ENCODE results near the gene LAMTOR3. TPM values are rescaled to one million over a fixed set of nuclear protein-coding genes. Genes with fewer than 3 reads are reported as not detected.

The LAMTOR3 gene
- total and polyA plus RNA-seq, 4 donors, result 13.5 to 26.3 (median 19.8) TPM

DNA sequence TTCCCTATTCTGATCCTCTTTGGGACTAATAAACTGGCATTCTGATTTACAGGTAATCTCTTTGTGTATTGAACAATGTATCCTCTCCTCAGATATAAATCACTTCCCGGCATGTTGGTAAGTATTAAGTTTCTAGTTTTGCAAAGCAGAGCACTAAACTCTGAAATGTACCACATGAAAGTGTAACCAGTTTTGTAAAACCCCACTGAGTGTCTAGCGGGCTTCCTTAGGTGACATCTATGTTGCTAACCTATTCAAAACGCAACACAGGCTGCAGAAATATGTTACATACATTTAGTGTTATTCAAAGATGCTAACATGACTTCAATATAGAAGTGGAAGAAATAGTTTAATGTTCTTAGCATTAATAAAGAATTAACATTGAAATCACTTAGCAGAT lies 26.9 kb upstream of the LAMTOR3 start:
- DNase-seq (ENCODE audit: low spot score), result no peak
- H3K36me3 ChIP-seq (ENCODE audit: control insufficient read depth in 4 of 4, insufficient read depth in 3 of 4, low read depth in 1 of 4, low read length in 3 of 4), result peaks cover 3 to 5% (median 4%) of the 10 kb centered on the region in 4 donors
- H3K27ac ChIP-seq (ENCODE audit: low read depth in 1 of 2, low read length in 2 of 2), result no peak overlapping the region
- TF ChIP-seq RAD21 (IDR thresholded peaks at IDR 0.05), result no peak
- no peak for TF ChIP-seq TAF1 (conservative IDR thresholded peaks at IDR 0.05)
- TF ChIP-seq, protein P1, sequence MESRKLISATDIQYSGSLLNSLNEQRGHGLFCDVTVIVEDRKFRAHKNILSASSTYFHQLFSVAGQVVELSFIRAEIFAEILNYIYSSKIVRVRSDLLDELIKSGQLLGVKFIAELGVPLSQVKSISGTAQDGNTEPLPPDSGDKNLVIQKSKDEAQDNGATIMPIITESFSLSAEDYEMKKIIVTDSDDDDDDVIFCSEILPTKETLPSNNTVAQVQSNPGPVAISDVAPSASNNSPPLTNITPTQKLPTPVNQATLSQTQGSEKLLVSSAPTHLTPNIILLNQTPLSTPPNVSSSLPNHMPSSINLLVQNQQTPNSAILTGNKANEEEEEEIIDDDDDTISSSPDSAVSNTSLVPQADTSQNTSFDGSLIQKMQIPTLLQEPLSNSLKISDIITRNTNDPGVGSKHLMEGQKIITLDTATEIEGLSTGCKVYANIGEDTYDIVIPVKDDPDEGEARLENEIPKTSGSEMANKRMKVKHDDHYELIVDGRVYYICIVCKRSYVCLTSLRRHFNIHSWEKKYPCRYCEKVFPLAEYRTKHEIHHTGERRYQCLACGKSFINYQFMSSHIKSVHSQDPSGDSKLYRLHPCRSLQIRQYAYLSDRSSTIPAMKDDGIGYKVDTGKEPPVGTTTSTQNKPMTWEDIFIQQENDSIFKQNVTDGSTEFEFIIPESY (IDR thresholded peaks at IDR 0.05), result no peak
- TF ChIP-seq RXRA (IDR thresholded peaks at IDR 0.05), result no peak
- TF ChIP-seq JUND (IDR thresholded peaks at IDR 0.05), result no peak
- TF ChIP-seq, protein P2, sequence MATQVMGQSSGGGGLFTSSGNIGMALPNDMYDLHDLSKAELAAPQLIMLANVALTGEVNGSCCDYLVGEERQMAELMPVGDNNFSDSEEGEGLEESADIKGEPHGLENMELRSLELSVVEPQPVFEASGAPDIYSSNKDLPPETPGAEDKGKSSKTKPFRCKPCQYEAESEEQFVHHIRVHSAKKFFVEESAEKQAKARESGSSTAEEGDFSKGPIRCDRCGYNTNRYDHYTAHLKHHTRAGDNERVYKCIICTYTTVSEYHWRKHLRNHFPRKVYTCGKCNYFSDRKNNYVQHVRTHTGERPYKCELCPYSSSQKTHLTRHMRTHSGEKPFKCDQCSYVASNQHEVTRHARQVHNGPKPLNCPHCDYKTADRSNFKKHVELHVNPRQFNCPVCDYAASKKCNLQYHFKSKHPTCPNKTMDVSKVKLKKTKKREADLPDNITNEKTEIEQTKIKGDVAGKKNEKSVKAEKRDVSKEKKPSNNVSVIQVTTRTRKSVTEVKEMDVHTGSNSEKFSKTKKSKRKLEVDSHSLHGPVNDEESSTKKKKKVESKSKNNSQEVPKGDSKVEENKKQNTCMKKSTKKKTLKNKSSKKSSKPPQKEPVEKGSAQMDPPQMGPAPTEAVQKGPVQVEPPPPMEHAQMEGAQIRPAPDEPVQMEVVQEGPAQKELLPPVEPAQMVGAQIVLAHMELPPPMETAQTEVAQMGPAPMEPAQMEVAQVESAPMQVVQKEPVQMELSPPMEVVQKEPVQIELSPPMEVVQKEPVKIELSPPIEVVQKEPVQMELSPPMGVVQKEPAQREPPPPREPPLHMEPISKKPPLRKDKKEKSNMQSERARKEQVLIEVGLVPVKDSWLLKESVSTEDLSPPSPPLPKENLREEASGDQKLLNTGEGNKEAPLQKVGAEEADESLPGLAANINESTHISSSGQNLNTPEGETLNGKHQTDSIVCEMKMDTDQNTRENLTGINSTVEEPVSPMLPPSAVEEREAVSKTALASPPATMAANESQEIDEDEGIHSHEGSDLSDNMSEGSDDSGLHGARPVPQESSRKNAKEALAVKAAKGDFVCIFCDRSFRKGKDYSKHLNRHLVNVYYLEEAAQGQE (IDR thresholded peaks at IDR 0.05), result no peak
- TF ChIP-seq NR2F2 (IDR thresholded peaks at IDR 0.05), result no peak
- TF ChIP-seq, protein P3, sequence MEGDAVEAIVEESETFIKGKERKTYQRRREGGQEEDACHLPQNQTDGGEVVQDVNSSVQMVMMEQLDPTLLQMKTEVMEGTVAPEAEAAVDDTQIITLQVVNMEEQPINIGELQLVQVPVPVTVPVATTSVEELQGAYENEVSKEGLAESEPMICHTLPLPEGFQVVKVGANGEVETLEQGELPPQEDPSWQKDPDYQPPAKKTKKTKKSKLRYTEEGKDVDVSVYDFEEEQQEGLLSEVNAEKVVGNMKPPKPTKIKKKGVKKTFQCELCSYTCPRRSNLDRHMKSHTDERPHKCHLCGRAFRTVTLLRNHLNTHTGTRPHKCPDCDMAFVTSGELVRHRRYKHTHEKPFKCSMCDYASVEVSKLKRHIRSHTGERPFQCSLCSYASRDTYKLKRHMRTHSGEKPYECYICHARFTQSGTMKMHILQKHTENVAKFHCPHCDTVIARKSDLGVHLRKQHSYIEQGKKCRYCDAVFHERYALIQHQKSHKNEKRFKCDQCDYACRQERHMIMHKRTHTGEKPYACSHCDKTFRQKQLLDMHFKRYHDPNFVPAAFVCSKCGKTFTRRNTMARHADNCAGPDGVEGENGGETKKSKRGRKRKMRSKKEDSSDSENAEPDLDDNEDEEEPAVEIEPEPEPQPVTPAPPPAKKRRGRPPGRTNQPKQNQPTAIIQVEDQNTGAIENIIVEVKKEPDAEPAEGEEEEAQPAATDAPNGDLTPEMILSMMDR (IDR thresholded peaks at IDR 0.05; ENCODE audit: low read depth, low read length, missing input control), result no peak
- no peak for TF ChIP-seq GABPA (IDR thresholded peaks at IDR 0.05 in 1 of 2, conservative IDR thresholded peaks at IDR 0.05 in 1 of 2)
- TF ChIP-seq FOXA2 (IDR thresholded peaks at IDR 0.05), result no peak
- no peak for TF ChIP-seq YY1 (IDR thresholded peaks at IDR 0.05)
- no peak for TF ChIP-seq HNF4G (IDR thresholded peaks at IDR 0.05)
- TF ChIP-seq, protein P4, sequence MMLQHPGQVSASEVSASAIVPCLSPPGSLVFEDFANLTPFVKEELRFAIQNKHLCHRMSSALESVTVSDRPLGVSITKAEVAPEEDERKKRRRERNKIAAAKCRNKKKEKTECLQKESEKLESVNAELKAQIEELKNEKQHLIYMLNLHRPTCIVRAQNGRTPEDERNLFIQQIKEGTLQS (IDR thresholded peaks at IDR 0.05), result no peak
- no peak for TF ChIP-seq HNF4A (conservative IDR thresholded peaks at IDR 0.05)
- no peak for TF ChIP-seq SP1 (IDR thresholded peaks at IDR 0.05)
- no peak overlapping the region for H3K9ac ChIP-seq (ENCODE audit: low read depth in 1 of 2, low read length in 2 of 2)
- WGBS, result 93% methylated on average over 3 of the region's 3 CpGs
- peaks cover 0 to 2% (median 0%) of the 10 kb centered on the region in 4 donors for H3K9me3 ChIP-seq (ENCODE audit: control insufficient read depth in 4 of 4, low read length in 3 of 4)
- no peak overlapping the region for H3K4me3 ChIP-seq (ENCODE audit: low read depth in 1 of 3, low read length in 3 of 3)
- no peaks in the 10 kb centered on the region for H3K27me3 ChIP-seq (ENCODE audit: control insufficient read depth in 4 of 4, insufficient read depth in 4 of 4, low read length in 3 of 4)
- no peaks in the 10 kb centered on the region for H3K4me1 ChIP-seq (ENCODE audit: control insufficient read depth in 4 of 4, insufficient read depth in 4 of 4, low read length in 3 of 4)

DNA sequence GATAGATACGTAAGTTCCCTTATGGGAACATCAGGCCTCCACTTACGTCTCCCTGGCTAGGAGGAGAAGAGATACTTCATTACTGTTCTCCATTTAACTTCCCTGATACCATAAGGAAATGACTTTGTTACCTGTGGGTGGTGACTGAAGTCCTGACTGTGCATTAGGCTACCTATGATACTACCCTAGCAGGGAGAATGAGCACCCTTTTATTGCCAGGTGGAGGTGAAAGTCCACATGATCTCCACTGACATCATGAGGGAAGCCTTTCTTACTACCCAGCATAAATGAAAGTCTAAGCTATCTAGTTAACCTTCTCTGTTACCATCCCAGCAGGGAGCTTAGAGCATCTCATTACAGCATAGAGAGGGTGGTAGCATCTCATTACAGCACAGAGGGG lies 24.4 kb upstream of the LAMTOR3 start:
- Histone ChIP-seq H3K9me3 (ENCODE audit: control insufficient read depth in 4 of 4, low read length in 3 of 4) (peaks cover 0 to 2% (median 0%) of the 10 kb centered on the region in 4 donors), H3K27me3 (ENCODE audit: control insufficient read depth in 4 of 4, insufficient read depth in 4 of 4, low read length in 3 of 4) (no peaks in the 10 kb centered on the region), H3K4me3 (ENCODE audit: low read depth in 1 of 3, low read length in 3 of 3) (no peak overlapping the region), H3K36me3 (ENCODE audit: control insufficient read depth in 4 of 4, insufficient read depth in 3 of 4, low read depth in 1 of 4, low read length in 3 of 4) (peaks cover 3 to 5% (median 4%) of the 10 kb centered on the region in 4 donors), H3K27ac (ENCODE audit: low read depth in 1 of 2, low read length in 2 of 2) (no peak overlapping the region), H3K4me1 (ENCODE audit: control insufficient read depth in 4 of 4, insufficient read depth in 4 of 4, low read length in 3 of 4) (no peaks in the 10 kb centered on the region), H3K9ac (ENCODE audit: low read depth in 1 of 2, low read length in 2 of 2) (no peak overlapping the region)
- DNase-seq (ENCODE audit: low spot score), result no peak
- 93% methylated on average over 2 of the region's 2 CpGs for WGBS
- no peak for TF ChIP-seq TAF1 (conservative IDR thresholded peaks at IDR 0.05)
- TF ChIP-seq, protein P5, sequence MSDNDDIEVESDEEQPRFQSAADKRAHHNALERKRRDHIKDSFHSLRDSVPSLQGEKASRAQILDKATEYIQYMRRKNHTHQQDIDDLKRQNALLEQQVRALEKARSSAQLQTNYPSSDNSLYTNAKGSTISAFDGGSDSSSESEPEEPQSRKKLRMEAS (IDR thresholded peaks at IDR 0.05), result no peak
- no peak for TF ChIP-seq FOXA2 (IDR thresholded peaks at IDR 0.05)
- TF ChIP-seq RXRA (IDR thresholded peaks at IDR 0.05), result no peak
- no peak for TF ChIP-seq SP1 (IDR thresholded peaks at IDR 0.05)
- no peak for TF ChIP-seq YY1 (IDR thresholded peaks at IDR 0.05)
- TF ChIP-seq FOXA1 (IDR thresholded peaks at IDR 0.05), result no peak
- TF ChIP-seq, protein P2 (IDR thresholded peaks at IDR 0.05), result no peak
- TF ChIP-seq, protein P1 (IDR thresholded peaks at IDR 0.05), result no peak
- TF ChIP-seq EGR1 (IDR thresholded peaks at IDR 0.05; ENCODE audit: low read depth in 2 of 2), result no peak
- TF ChIP-seq NR2F2 (IDR thresholded peaks at IDR 0.05), result no peak
- no peak for TF ChIP-seq RAD21 (IDR thresholded peaks at IDR 0.05)
- TF ChIP-seq GABPA (IDR thresholded peaks at IDR 0.05 in 1 of 2, conservative IDR thresholded peaks at IDR 0.05 in 1 of 2), result no peak
- no peak for TF ChIP-seq HNF4G (IDR thresholded peaks at IDR 0.05)
- TF ChIP-seq HNF4A (conservative IDR thresholded peaks at IDR 0.05), result no peak
- no peak for TF ChIP-seq JUND (IDR thresholded peaks at IDR 0.05)

Data from liver (tissue), 9 donors.